Panc1 (cell line): ENCODE results near the gene ZNF557. TPM values are rescaled to one million over a fixed set of nuclear protein-coding genes. Genes with fewer than 3 reads are reported as not detected.

Experiments
- ATAC-seq: fragments of 200-7000 bp; cut with Tn5 transposase; 2 replicates; pipeline ENCODE4 v1.9.1; 2020; ENCODE audit warnings: mild to moderate bottlenecking, moderate library complexity
- BruUV-seq: library from RNA; stranded (reverse); fragments of 400-500 nt; replicated peaks from 2 replicates; lab custom pipeline; 2021; lab: Mats Ljungman, UMichigan
- CTCF ChIA-PET: fragments of 300-600 bp; sonication (Branson Sonifier 250); formaldehyde crosslinking; loops from one replicate; lab custom pipeline; 2022; ENCODE audit warnings: antibody characterized with exemption; lab: Charles Lee
- POLR2A ChIA-PET: fragments of 300-600 bp; sonication (Branson Sonifier 250); formaldehyde crosslinking; loops from one replicate; lab custom pipeline; 2022; ENCODE audit warnings: antibody characterized with exemption; lab: Charles Lee
- DNase-seq: peaks from one replicate; pipeline ENCODE4 v3.0.0-alpha.2; 2010; ENCODE audit warnings: low read depth, low spot score
- H3K27ac ChIP-seq: 2 replicates; pipeline ENCODE4 v1.5.1; 2011; ENCODE audit warnings: mild to moderate bottlenecking, low read length, inconsistent platforms
- H3K27me3 ChIP-seq: fragments of 200-500 bp; sonication (Bioruptor generic); 2 replicates; pipeline ENCODE4 v1.6.0; 2014; ENCODE audit warnings: low read length, inconsistent platforms; ENCODE audit not compliant: control insufficient read depth, insufficient read depth
- H3K36me3 ChIP-seq: fragments of 200-500 bp; sonication (Bioruptor generic); 2 replicates; pipeline ENCODE4 v1.5.1; 2014; ENCODE audit warnings: inconsistent platforms, mild to moderate bottlenecking, low read length, moderate library complexity; ENCODE audit not compliant: control insufficient read depth, insufficient read depth
- H3K4me1 ChIP-seq: 2 replicates; pipeline ENCODE4 v1.5.1; 2011; ENCODE audit warnings: inconsistent platforms, mild to moderate bottlenecking, low read length, moderate library complexity; ENCODE audit not compliant: control insufficient read depth, insufficient read depth
- H3K4me3 ChIP-seq, 2 experiments: 2 replicates each; pipeline ENCODE4 v1.5.1; 2011 to 2012; ENCODE audit warnings: low read depth in 2 of 2, low read length in 2 of 2, mild to moderate bottlenecking in 2 of 2, inconsistent platforms in 1 of 2, moderate library complexity in 1 of 2
- H3K9me3 ChIP-seq: fragments of 200-500 bp; sonication (Bioruptor generic); 2 replicates; pipeline ENCODE4 v1.5.1; 2014; ENCODE audit warnings: low read depth, mild to moderate bottlenecking, inconsistent platforms, low read length, moderate library complexity; ENCODE audit not compliant: control insufficient read depth, insufficient read depth
- CTCF ChIP-seq: fragments of 450-650 bp; IDR thresholded peaks from 2 replicates; pipeline ENCODE4 v1.5.1; 2017; ENCODE audit warnings: mild to moderate bottlenecking
- POLR2AphosphoS5 ChIP-seq: IDR thresholded peaks from 2 replicates; pipeline ENCODE4 v1.6.1; 2012; ENCODE audit warnings: mild to moderate bottlenecking, low read depth, low read length, moderate library complexity
- REST ChIP-seq, 2 experiments: IDR thresholded peaks; 2 replicates each; pipeline ENCODE4 v1.6.1; 2011 to 2012; ENCODE audit warnings: low read depth in 2 of 2, control low read depth in 1 of 2, low read length in 1 of 2, mild to moderate bottlenecking in 1 of 2, moderate library complexity in 1 of 2; ENCODE audit not compliant: insufficient read depth in 1 of 2
- SIN3A ChIP-seq: IDR thresholded peaks from 2 replicates; pipeline ENCODE4 v1.6.1; 2012; ENCODE audit warnings: low read depth, mild to moderate bottlenecking, low read length, moderate library complexity, borderline replicate concordance; ENCODE audit not compliant: insufficient read depth
- TCF7L2 ChIP-seq: IDR thresholded peaks from 2 replicates; pipeline ENCODE4 v1.6.1; 2011; ENCODE audit warnings: mild to moderate bottlenecking, low read depth, low read length, inconsistent platforms
- in situ Hi-C: cut with HindIII; loops from 2 replicates; pipeline ENCODE4 v1.10.0; 2016; ENCODE audit warnings: low sequenced_read_pairs, low pct_unique_long_range_greater_than_20kb
- intact Hi-C: fragments of 100-400 bp; cut with micrococcal nuclease; formaldehyde crosslinking; loops from one replicate; pipeline ENCODE4 v1.10.0; 2022; ENCODE audit not compliant: unreplicated experiment
- total RNA-seq: library from RNA; stranded (reverse); gene quantifications from one replicate; pipeline ENCODE4 v1.2.1, GENCODE V29; 2021; ENCODE audit not compliant: unreplicated experiment

Gene ZNF557
- total RNA-seq, 1 experiment from 2014 or later = 7.6 TPM

DNA sequence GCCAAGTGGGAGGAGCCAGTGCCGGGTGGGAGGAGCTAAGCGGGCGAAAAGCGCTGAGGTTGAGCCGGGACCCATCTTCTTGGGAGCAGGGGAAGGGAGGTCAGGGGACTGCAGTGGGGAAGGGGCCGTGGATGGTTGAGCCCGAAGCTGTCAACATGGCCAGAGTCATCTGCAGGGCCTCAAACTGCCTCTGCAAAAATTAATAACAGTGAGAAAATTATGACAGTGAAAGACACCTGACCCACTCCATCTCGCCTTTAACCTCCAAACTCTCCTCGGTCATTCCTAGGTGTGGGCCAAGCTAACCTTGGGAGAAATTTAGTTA is 30.1 kb downstream of the ZNF557 start:
- Histone ChIP-seq H3K36me3 (no peaks in the 10 kb centered on the region), H3K4me3 (peak overlapping the region; percentile 66 to 71), H3K9me3 (peaks cover 3% of the 10 kb centered on the region; the same call in 1 of the 2 replicates), H3K27ac (peak overlapping the region; percentile 89), H3K27me3 (no peaks in the 10 kb centered on the region), H3K4me1 (no peaks in the 10 kb centered on the region; the same call in 1 of the 2 replicates)
- in situ Hi-C loops = no loop called here
- DNase-seq (no peak), ATAC-seq (no peak)
- no peak for TF ChIP-seq SIN3A
- TF ChIP-seq REST (IDR thresholded peaks at IDR 0.05; ENCODE audit: insufficient read depth in 1 of 2, low read depth in 2 of 2, low read length in 1 of 2) = no peak
- no peak for TF ChIP-seq POLR2AphosphoS5
- TF ChIP-seq CTCF = no peak
- TF ChIP-seq TCF7L2 = no peak
- intact Hi-C loops = no loop called here
- BruUV-seq = no TSS peak
- POLR2A ChIA-PET = interaction anchor here (0.5 to 0.7 kb wide), 4 partner anchors 30 to 1106 kb away, joined by 3 to 11 read pairs (median 4); partner anchors contain the start of gene ZNF557
- CTCF ChIA-PET = interaction anchor here (0.9 kb wide), 1 partner anchor 268 kb away, joined by 4 read pairs; no protein-coding TSS in a partner anchor

GRCh38 chr19:7101498-7102253 is 32.2 kb downstream of the ZNF557 start:
- H3K4me3 ChIP-seq = no peak overlapping the region
- CTCF ChIA-PET = interaction anchor here (0.7 to 1.0 kb wide), 2 partner anchors 239 to 666 kb away, joined by 5 to 12 read pairs; no protein-coding TSS in a partner anchor
- H3K27ac ChIP-seq = no peak overlapping the region
- intact Hi-C loops = loop anchor here (2.0 kb wide), 1 partner anchor 239 kb away; no protein-coding TSS in a partner anchor
- no peaks in the 10 kb centered on the region; the same call in 1 of the 2 replicates for H3K4me1 ChIP-seq
- H3K9me3 ChIP-seq = no peaks in the 10 kb centered on the region; the same call in 1 of the 2 replicates
- no peak for DNase-seq
- BruUV-seq = no TSS peak
- H3K27me3 ChIP-seq = no peaks in the 10 kb centered on the region
- no peak for ATAC-seq
- in situ Hi-C loops = no loop called here
- TF ChIP-seq SIN3A (no peak), REST (IDR thresholded peaks at IDR 0.05; ENCODE audit: insufficient read depth in 1 of 2, low read depth in 2 of 2, low read length in 1 of 2) (no peak), CTCF (no peak), POLR2AphosphoS5 (no peak), TCF7L2 (no peak)
- no peaks in the 10 kb centered on the region for H3K36me3 ChIP-seq
- POLR2A ChIA-PET = interaction anchor here (0.5 kb wide), 1 partner anchor 25 kb away, joined by 7 read pairs; no protein-coding TSS in a partner anchor
